GM19397 (cell line): Measurements from ENCODE around the gene NCR2.

Source experiments
- ATAC-seq: cut with Tn5 transposase; IDR thresholded peaks from one replicate; pipeline ENCODE4 v1.9.1; 2021; ENCODE audit warnings: mild to moderate bottlenecking, moderate library complexity; ENCODE audit not compliant: unreplicated experiment

NCR2 gene

GRCh38 chr6:41356825-41357224, 21.4 kb downstream of the NCR2 start:
- ATAC-seq: no peak

- ATAC-seq: no peak
Measured at GRCh38 chr6:41358503-41358902, 23.1 kb downstream of the NCR2 start.

GRCh38 chr6:41359617-41360313, 24.4 kb downstream of the NCR2 start:
- no peak for ATAC-seq

GRCh38 chr6:41360314-41360685, 24.9 kb downstream of the NCR2 start:
- no peak for ATAC-seq

- ATAC-seq: no peak
Measured at GRCh38 chr6:41366150-41366549, 30.7 kb downstream of the NCR2 start.

GRCh38 chr6:41367061-41367460, 31.7 kb downstream of the NCR2 start:
- ATAC-seq: no peak

GRCh38 chr6:41367700-41368099, 32.3 kb downstream of the NCR2 start:
- ATAC-seq: no peak

- no peak for ATAC-seq
Measured at GRCh38 chr6:41370488-41371111, 35.2 kb downstream of the NCR2 start.

- ATAC-seq: no peak
Measured at GRCh38 chr6:41371461-41371991, 36.1 kb downstream of the NCR2 start.

GRCh38 chr6:41371992-41372831, 36.8 kb downstream of the NCR2 start:
- no peak for ATAC-seq

GRCh38 chr6:41372832-41373626, 37.6 kb downstream of the NCR2 start:
- ATAC-seq: no peak

GRCh38 chr6:41373627-41373918, 38.2 kb downstream of the NCR2 start:
- ATAC-seq: no peak

- ATAC-seq: no peak
Measured at GRCh38 chr6:41373919-41374617, 38.7 kb downstream of the NCR2 start.

- ATAC-seq: no peak
Measured at GRCh38 chr6:41374618-41375590, 39.5 kb downstream of the NCR2 start.

- no peak for ATAC-seq
Measured at GRCh38 chr6:41375598-41376151, 40.3 kb downstream of the NCR2 start.

GRCh38 chr6:41376176-41376575, 40.8 kb downstream of the NCR2 start:
- ATAC-seq: no peak

- no peak for ATAC-seq
Measured at GRCh38 chr6:41377071-41377470, 41.7 kb downstream of the NCR2 start.

GRCh38 chr6:41379306-41379705, 43.9 kb downstream of the NCR2 start:
- ATAC-seq: no peak

- ATAC-seq: no peak
Measured at GRCh38 chr6:41386594-41386993, 51.2 kb downstream of the NCR2 start.
